Lower lobe of right lung (tissue), 2 donors: ENCODE results near the gene PSMD2. TPM values are rescaled to one million over a fixed set of nuclear protein-coding genes. Genes with fewer than 3 reads are reported as not detected.
A peak's percentile ranks its signal among the peaks of the same experiment; 100 is the strongest.

ENCODE experiments used
- ATAC-seq, 2 donors: fragments of 200-7000 bp; cut with Tn5 transposase; one replicate each; pipeline ENCODE4 v1.9.1; 2020 to 2022; ENCODE audit warnings: mild to moderate bottlenecking in 2 of 2, moderate library complexity in 2 of 2
- DNase-seq: peaks from one replicate; pipeline ENCODE4 v3.0.0-alpha.2; 2020
- H3K27ac ChIP-seq: fragments of 200-600 bp; one replicate; pipeline ENCODE4 v1.8.0; 2022
- H3K27me3 ChIP-seq: fragments of 200-600 bp; one replicate; pipeline ENCODE4 v1.8.0; 2022; ENCODE audit warnings: low read depth
- H3K36me3 ChIP-seq: fragments of 200-600 bp; one replicate; pipeline ENCODE4 v1.8.0; 2022; ENCODE audit warnings: mild to moderate bottlenecking
- H3K4me1 ChIP-seq: fragments of 200-600 bp; one replicate; pipeline ENCODE4 v1.8.0; 2022
- H3K4me3 ChIP-seq: fragments of 200-600 bp; one replicate; pipeline ENCODE4 v1.8.0; 2022; ENCODE audit warnings: mild to moderate bottlenecking
- H3K9me3 ChIP-seq: fragments of 200-600 bp; one replicate; pipeline ENCODE4 v1.8.0; 2022
- intact Hi-C: fragments of 100-400 bp; cut with DNase I; formaldehyde crosslinking; loops from one replicate; pipeline ENCODE4 v1.11.0; 2022
- total RNA-seq: library from RNA; stranded (reverse); fragmentation: NEBNext Ultra II Directional; extraction: Animal tissue kit (Norgen Biotek cat#: 25700); gene quantifications from one replicate; pipeline ENCODE4 v1.2.1, GENCODE V29; 2021
- TF ChIP-seq, protein P1 (sequence below): fragments of 200-600 bp; IDR thresholded peaks from one replicate; pipeline ENCODE4 v1.8.0; 2022; ENCODE audit warnings: antibody characterized with exemption, mild to moderate bottlenecking
- donor health status: DM: no; HTN: yes; CAD: no; lungs with severe emphysema.

Gene PSMD2
- total RNA-seq, 1 donor from 2014 or later: 135 TPM

DNA sequence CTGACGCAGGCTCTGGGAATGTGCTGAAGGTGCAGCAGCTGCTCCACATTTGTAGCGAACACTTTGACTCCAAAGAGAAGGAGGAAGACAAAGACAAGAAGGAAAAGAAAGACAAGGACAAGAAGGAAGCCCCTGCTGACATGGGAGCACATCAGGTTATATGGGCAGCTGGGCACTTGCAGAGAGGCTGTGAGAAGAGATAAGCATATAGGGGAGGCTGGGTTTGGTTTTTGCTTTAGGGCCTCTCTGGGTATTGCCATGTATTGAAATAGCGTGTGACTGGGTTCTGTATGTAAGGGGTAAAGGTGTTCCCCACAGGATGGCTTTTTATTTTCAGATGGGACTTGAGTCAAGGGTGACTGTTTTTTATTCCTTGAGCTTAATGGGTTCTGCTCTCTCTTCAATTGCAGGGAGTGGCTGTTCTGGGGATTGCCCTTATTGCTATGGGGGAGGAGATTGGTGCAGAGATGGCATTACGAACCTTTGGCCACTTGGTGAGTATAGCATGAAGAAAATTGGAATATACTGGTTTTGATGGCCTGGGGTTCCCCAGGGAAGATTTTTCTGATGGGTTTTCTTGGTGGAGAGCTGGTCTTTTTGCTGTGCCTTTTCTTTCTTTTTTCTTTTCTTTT lies 7.4 kb downstream of the PSMD2 start:
- no peaks in the 10 kb centered on the region for H3K27me3 ChIP-seq
- intact Hi-C loops: no loop called here
- no peak overlapping the region for H3K4me3 ChIP-seq
- H3K4me1 ChIP-seq: no peaks in the 10 kb centered on the region
- no peak for ATAC-seq
- H3K27ac ChIP-seq: no peak overlapping the region
- no peaks in the 10 kb centered on the region for H3K9me3 ChIP-seq
- no peak for DNase-seq
- TF ChIP-seq, protein P1, sequence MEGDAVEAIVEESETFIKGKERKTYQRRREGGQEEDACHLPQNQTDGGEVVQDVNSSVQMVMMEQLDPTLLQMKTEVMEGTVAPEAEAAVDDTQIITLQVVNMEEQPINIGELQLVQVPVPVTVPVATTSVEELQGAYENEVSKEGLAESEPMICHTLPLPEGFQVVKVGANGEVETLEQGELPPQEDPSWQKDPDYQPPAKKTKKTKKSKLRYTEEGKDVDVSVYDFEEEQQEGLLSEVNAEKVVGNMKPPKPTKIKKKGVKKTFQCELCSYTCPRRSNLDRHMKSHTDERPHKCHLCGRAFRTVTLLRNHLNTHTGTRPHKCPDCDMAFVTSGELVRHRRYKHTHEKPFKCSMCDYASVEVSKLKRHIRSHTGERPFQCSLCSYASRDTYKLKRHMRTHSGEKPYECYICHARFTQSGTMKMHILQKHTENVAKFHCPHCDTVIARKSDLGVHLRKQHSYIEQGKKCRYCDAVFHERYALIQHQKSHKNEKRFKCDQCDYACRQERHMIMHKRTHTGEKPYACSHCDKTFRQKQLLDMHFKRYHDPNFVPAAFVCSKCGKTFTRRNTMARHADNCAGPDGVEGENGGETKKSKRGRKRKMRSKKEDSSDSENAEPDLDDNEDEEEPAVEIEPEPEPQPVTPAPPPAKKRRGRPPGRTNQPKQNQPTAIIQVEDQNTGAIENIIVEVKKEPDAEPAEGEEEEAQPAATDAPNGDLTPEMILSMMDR: no peak
- H3K36me3 ChIP-seq: peaks cover 84% of the 10 kb centered on the region

DNA sequence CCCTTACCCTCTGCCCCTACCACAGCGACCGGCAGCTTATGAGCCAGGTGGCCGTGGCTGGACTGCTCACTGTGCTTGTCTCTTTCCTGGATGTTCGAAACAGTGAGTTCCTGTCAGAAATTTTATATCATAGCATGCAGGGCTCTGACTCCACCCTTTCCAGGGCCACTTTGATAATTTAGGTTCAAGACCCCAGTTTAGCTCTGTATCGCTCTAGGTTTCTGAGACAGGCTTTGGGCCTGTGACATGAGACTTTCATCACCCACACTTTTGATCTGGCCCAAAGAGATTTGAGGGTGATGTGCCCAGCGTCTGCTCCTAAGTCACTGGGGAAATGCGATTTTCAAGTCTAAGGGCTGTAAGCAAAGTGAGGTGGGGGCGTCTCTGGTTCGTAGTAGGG lies 8.9 kb downstream of the PSMD2 start:
- DNase-seq (no peak), ATAC-seq (no peak)
- H3K27me3 ChIP-seq: no peaks in the 10 kb centered on the region
- no peaks in the 10 kb centered on the region for H3K4me1 ChIP-seq
- no peak overlapping the region for H3K4me3 ChIP-seq
- intact Hi-C loops: no loop called here
- no peaks in the 10 kb centered on the region for H3K9me3 ChIP-seq
- peaks cover 69% of the 10 kb centered on the region for H3K36me3 ChIP-seq
- TF ChIP-seq, protein P1: no peak
- H3K27ac ChIP-seq: no peak overlapping the region

DNA sequence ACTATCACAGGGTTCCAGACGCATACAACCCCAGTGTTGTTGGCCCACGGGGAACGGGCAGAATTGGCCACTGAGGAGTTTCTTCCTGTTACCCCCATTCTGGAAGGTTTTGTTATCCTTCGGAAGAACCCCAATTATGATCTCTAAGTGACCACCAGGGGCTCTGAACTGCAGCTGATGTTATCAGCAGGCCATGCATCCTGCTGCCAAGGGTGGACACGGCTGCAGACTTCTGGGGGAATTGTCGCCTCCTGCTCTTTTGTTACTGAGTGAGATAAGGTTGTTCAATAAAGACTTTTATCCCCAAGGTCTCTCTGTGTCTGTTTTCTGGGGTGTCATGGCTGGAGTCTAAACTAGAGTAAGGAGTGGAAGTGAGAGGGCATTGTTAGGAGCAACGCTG lies 9.7 kb downstream of the PSMD2 start:
- ATAC-seq (no peak), DNase-seq (no peak)
- no peaks in the 10 kb centered on the region for H3K27me3 ChIP-seq
- no peaks in the 10 kb centered on the region for H3K4me1 ChIP-seq
- TF ChIP-seq, protein P1: no peak
- no peak overlapping the region for H3K4me3 ChIP-seq
- intact Hi-C loops: no loop called here
- peaks cover 61% of the 10 kb centered on the region for H3K36me3 ChIP-seq
- H3K27ac ChIP-seq: no peak overlapping the region
- H3K9me3 ChIP-seq: no peaks in the 10 kb centered on the region

DNA sequence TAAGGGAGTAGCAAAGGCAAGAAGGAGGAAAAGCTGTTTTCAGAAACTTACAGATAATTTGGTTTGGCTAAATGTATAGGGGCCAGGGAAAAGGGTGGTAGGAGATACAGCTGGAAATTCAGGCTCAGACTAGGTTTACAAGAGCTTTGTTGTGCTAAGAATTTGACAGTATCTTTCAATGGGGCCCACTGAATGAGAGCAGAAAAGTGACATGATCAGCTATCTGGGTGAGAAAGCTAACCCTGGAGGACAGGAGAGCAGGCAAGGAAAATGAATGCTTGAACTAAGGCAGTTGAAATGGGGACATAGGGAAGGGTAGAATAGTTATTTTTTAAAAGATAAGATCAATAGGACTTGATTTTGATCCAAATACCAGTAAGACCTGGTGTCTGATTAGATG lies 12.6 kb downstream of the PSMD2 start:
- Histone ChIP-seq H3K9me3 (no peaks in the 10 kb centered on the region), H3K4me3 (no peak overlapping the region), H3K36me3 (peaks cover 32% of the 10 kb centered on the region), H3K4me1 (peaks cover 12% of the 10 kb centered on the region), H3K27ac (no peak overlapping the region), H3K27me3 (no peaks in the 10 kb centered on the region)
- ATAC-seq (no peak), DNase-seq (no peak)
- intact Hi-C loops: no loop called here
- TF ChIP-seq, protein P1: no peak

DNA sequence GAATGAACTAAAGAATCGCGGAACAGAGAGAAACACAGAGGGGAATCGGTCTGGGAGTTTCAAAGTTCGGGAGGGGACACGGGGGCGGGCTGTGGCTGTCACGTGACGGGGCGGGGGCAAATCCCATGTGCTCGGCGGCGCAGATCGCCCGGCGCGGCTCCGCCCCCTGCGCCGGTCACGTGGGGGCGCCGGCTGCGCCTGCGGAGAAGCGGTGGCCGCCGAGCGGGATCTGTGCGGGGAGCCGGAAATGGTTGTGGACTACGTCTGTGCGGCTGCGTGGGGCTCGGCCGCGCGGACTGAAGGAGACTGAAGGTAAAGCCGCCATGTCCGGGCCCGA lies 15.3 kb downstream of the PSMD2 start, which contains the start of gene EIF4G1:
TSS of gene EIF4G1 (plus strand) at position 244 of the 337 bp plus-strand sequence. CDS start 1,191 bp downstream, outside the sequence.
- DNase-seq: peak; percentile 97
- H3K36me3 ChIP-seq: peaks cover 24% of the 10 kb centered on the region
- peaks cover 37% of the 10 kb centered on the region for H3K4me1 ChIP-seq
- ATAC-seq: peak; percentile 91 to 94
- TF ChIP-seq, protein P1: no peak
- H3K27ac ChIP-seq: peak within 1 kb of the TSS; percentile 95
- peak within 1 kb of the TSS; percentile 94 for H3K4me3 ChIP-seq
- intact Hi-C loops: no loop called here
- no peaks in the 10 kb centered on the region for H3K27me3 ChIP-seq
- H3K9me3 ChIP-seq: no peaks in the 10 kb centered on the region
